Activated gamma-delta T cell treated with anti-CD3 and anti-CD28 coated beads, Interleukin-2, amount 50 U/mL, for 16 hours (primary cell): Measurements from ENCODE around the gene JAK3.
A peak's percentile ranks its signal among the peaks of the same experiment; 100 is the strongest.
"Not testable (repeated sequence)": the region's sequence is repeated elsewhere in the genome, so short reads cannot be mapped to it uniquely, and the experiment has no call there.

Experiments
- DNase-seq: peaks from one replicate; pipeline ENCODE4 v3.0.0-alpha.2; 2020; ENCODE audit warnings: low read depth

Gene JAK3

DNA sequence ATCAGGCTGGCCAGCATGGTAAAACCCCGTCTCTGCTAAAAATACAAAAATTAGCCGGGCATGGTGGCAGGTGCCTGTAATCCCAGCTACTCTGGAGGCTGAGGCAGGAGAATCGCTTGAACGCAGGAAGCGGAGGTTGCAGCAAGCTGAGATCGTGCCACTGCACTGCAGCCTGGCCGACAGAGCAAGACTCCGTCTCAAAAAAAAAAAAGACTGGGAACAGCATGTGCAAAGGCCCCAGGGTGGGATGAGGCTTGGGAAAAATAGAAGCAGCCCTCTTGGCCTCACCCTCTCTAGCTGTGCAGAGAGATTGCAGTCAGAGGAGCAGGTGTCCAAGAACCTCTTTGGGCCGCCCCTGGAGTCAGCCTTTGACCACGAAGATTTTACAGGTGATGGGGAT is 69.9 kb downstream of the JAK3 start:
- not testable (repeated sequence) for DNase-seq

DNA sequence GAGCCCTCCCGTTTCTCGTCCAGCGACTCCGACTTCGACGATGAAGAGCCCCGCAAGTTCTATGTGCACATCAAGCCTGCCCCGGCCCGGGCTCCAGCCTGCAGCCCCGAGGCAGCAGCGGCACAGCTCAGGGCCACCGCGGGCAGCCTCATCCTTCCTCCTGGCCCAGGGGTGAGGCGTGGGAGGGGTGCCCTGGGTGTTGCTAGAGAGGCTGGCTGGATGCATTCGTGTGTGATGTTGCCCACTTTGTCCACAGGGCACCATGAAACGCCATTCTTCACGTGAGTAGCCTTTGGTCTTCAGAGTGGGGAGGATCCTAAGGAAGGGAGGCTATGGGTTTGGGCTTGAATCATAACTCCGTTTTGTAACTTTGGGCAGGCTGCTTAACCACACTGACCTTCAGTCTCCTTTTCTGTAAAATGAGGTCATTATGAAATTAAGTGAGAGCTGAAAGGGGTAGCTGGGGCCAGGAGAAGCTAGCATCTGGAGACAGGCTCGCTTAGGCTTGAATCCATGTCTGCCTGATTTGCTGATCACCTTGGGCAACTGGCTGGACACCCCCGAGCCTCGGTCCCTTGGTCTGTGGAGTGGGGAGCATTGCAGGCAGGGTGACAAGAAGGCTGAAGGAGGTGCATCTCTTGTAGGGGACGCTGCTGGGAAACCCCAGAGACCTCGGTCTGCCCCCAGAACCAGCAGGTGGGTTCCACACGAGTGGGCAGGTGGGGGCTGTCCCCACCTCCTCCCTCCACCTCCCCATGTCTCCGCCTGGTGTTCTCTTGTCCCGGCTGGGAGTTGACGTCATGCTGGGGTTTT is 71.6 kb downstream of the JAK3 start:
- DNase-seq, result no peak

GRCh38 chr19:17775245-17775927 is 72.4 kb downstream of the JAK3 start:
- peak; percentile 22 for DNase-seq
